GM12801 (cell line): ENCODE results near the gene RAB3GAP2.

Experiments
- TF ChIP-seq, protein P1 (sequence below): IDR thresholded peaks from one replicate; pipeline ENCODE4 v1.5.1; 2011; ENCODE audit warnings: control low read depth; ENCODE audit not compliant: insufficient read length; ENCODE audit errors: extremely low read depth

The RAB3GAP2 gene

GRCh38 chr1:220272047-220272840, at the start of gene RAB3GAP2:
RAB3GAP2 (minus strand) TSS chr1:220272453; CDS start chr1:220272337, 116 bp downstream.
- TF ChIP-seq, protein P1, sequence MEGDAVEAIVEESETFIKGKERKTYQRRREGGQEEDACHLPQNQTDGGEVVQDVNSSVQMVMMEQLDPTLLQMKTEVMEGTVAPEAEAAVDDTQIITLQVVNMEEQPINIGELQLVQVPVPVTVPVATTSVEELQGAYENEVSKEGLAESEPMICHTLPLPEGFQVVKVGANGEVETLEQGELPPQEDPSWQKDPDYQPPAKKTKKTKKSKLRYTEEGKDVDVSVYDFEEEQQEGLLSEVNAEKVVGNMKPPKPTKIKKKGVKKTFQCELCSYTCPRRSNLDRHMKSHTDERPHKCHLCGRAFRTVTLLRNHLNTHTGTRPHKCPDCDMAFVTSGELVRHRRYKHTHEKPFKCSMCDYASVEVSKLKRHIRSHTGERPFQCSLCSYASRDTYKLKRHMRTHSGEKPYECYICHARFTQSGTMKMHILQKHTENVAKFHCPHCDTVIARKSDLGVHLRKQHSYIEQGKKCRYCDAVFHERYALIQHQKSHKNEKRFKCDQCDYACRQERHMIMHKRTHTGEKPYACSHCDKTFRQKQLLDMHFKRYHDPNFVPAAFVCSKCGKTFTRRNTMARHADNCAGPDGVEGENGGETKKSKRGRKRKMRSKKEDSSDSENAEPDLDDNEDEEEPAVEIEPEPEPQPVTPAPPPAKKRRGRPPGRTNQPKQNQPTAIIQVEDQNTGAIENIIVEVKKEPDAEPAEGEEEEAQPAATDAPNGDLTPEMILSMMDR = no peak

DNA sequence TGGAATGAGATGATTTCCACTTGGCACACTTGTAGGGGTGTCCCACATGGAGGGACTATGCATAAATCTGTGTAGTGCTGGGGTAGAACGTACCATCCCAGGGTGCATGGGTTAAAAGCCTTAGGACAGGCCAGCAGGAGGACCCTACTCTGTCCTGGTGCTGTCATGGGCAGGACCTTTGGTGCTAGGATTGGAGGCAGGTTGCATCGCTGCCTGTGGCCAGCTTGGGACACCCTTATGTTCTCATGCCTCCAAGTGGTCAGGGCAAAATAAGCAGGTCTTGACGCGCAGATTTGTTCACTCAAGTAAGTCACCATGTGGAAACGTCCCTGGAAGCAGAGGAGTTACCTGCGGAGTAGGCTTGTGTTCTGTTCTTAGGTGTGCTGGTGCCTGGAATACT, 49.5 kb upstream of the RAB3GAP2 start:
- TF ChIP-seq, protein P1 = no peak

- TF ChIP-seq, protein P1 = no peak
These were observed 48.5 kb upstream of the RAB3GAP2 start for GRCh38 chr1:220320709-220321108.

GRCh38 chr1:220318673-220319072, 46.4 kb upstream of the RAB3GAP2 start:
- TF ChIP-seq, protein P1 = no peak

DNA sequence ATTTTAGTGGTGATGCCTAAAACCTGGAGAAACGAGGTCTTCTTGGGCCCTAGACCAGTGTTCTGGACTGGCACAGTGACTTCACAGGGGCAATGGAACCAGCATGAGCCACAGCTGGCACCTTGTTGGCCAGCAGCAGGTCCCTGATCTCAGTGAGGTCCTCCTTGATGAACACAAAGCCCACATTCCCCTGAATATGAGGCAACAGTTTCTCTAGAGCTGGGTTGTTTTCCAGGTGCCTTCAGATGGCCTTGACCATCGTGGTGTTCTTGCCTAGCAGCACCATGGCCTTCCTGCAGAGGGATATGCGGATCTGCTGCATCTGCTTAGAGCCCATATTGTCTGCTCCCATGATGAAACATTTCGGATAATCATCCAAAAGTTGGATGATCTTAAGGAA, 44.9 kb upstream of the RAB3GAP2 start:
- TF ChIP-seq, protein P1 = no peak

GRCh38 chr1:220316305-220316704, 44.1 kb upstream of the RAB3GAP2 start:
- TF ChIP-seq, protein P1 = no peak

DNA sequence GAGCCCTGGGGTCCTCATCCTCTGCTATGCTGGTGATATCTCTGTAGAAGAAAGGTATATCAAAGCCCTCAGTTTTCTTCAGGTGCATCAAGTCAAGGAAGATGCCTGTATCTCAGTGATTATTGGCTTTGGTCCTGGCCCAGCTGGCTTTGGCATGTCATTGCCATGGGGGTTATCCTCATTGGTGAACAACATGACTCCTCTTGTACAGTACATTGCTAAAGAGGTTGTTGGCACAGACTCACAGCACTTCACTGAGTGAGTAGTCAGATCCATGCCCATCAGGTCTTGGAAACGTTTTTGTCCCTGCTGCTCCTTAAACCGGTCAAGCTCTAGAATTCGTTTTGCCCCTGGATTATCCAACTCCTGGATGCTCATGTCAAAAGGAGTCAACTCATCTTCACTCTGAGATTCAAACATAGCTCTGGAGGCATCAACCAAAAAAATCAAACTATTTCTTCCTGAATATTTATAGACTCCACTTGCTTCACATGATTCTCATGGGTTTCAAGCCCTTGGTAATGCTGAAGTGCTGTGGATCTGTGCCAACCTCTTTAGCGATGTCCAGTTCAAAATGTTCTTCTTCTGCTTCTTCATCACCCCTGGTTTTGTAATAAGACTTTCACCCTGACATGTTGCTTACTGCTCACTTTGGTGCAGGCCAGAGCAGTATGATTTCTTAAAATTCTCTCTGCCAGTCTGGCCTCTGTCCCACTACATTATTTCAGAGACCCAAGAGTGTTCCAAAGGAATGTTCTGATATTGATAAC, 43.0 kb upstream of the RAB3GAP2 start:
- TF ChIP-seq, protein P1 = no peak
